Endothelial cell of umbilical vein (primary cell): Measurements from ENCODE around the gene OTOP2. TPM values are rescaled to one million over a fixed set of nuclear protein-coding genes. Genes with fewer than 3 reads are reported as not detected.

Experiments used
- BruUV-seq: library from RNA; stranded (reverse); fragments of 400-500 nt; replicated peaks from 2 replicates; lab custom pipeline; 2021; lab: Mats Ljungman, UMichigan
- CTCF ChIA-PET: fragments of 300-600, 350-600 bp; sonication (Branson Sonifier 250); formaldehyde crosslinking; loops from one replicate; lab custom pipeline; 2021; ENCODE audit warnings: antibody characterized with exemption, inconsistent platforms; lab: Charles Lee
- POLR2A ChIA-PET: fragments of 300-600, 350-600 bp; sonication (Branson Sonifier 250); formaldehyde crosslinking; loops from one replicate; lab custom pipeline; 2021; ENCODE audit warnings: antibody characterized with exemption, inconsistent platforms; lab: Charles Lee
- DNase-seq: peaks from one replicate; pipeline ENCODE4 v3.0.0-alpha.2; 2011; ENCODE audit warnings: low read depth, low spot score
- FAIRE-seq: peaks from 2 replicates; lab custom pipeline; 2011; peaks lifted over from hg19 to GRCh38; lab: Jason Lieb, UNC
- H2AFZ ChIP-seq: 2 replicates; pipeline ENCODE4 v1.6.0; 2012; ENCODE audit warnings: low read depth, low read length, control low read depth, inconsistent platforms
- H3K27ac ChIP-seq: 2 replicates; pipeline ENCODE4 v1.5.1; 2011; ENCODE audit warnings: low read depth, mild to moderate bottlenecking, control low read depth, low read length, moderate library complexity; ENCODE audit not compliant: insufficient read depth
- H3K27me3 ChIP-seq, 2 experiments: 2 replicates each; pipeline versions ENCODE4 v1.6.0 to v1.6.1; 2011; ENCODE audit warnings: low read length in 2 of 2, mixed read lengths in 1 of 2; ENCODE audit not compliant: control insufficient read depth in 2 of 2, insufficient read depth in 2 of 2
- H3K36me3 ChIP-seq, 2 experiments: 2 replicates in 1 of 2; 3 replicates in 1 of 2; pipeline ENCODE4 v1.5.1; 2011; ENCODE audit warnings: low read length in 2 of 2, mild to moderate bottlenecking in 1 of 2, moderate library complexity in 1 of 2; ENCODE audit not compliant: control insufficient read depth in 2 of 2, insufficient read depth in 2 of 2; ENCODE audit errors: extremely low read depth in 1 of 2
- H3K4me1 ChIP-seq: 3 replicates; pipeline ENCODE4 v1.5.1; 2011; ENCODE audit warnings: mild to moderate bottlenecking, low read length; ENCODE audit not compliant: control insufficient read depth, insufficient read depth; ENCODE audit errors: extremely low read depth
- H3K4me2 ChIP-seq: 2 replicates; pipeline ENCODE4 v1.6.1; 2011; ENCODE audit warnings: low read length, control low read depth, mixed read lengths; ENCODE audit not compliant: insufficient read depth
- H3K4me3 ChIP-seq, 3 experiments: fragments of 200-600 bp in 1 of 3; sonication (generic), shearing (Covaris generic) in 1 of 3; replicated peaks in 1 of 3; 2 replicates each; pipeline ENCODE4 v1.5.1; 2011 to 2016; ENCODE audit warnings: control low read depth in 3 of 3, low read length in 3 of 3, mild to moderate bottlenecking in 2 of 3, inconsistent platforms in 1 of 3, low read depth in 1 of 3, moderate library complexity in 1 of 3; ENCODE audit not compliant: insufficient read depth in 1 of 3
- H3K79me2 ChIP-seq: 2 replicates; pipeline ENCODE4 v1.6.0; 2012; ENCODE audit warnings: low read length, inconsistent platforms; ENCODE audit not compliant: control insufficient read depth, insufficient read depth
- H3K9ac ChIP-seq: replicated peaks from 2 replicates; pipeline ENCODE3; 2011; ENCODE audit warnings: low read length, control low read depth; ENCODE audit not compliant: insufficient read depth; ENCODE audit errors: extremely low read depth
- H3K9me1 ChIP-seq: replicated peaks from 3 replicates; pipeline ENCODE4 v1.6.0; 2011; ENCODE audit warnings: mild to moderate bottlenecking, low read length; ENCODE audit not compliant: control insufficient read depth, insufficient read depth; ENCODE audit errors: extremely low read depth
- H3K9me3 ChIP-seq: replicated peaks from 2 replicates; pipeline ENCODE4 v1.5.1; 2012; ENCODE audit warnings: low read length, inconsistent platforms; ENCODE audit not compliant: control insufficient read depth, insufficient read depth
- H4K20me1 ChIP-seq: replicated peaks from 2 replicates; pipeline ENCODE3; 2011; ENCODE audit warnings: mild to moderate bottlenecking, low read length; ENCODE audit not compliant: control insufficient read depth, insufficient read depth; ENCODE audit errors: extremely low read depth
- CTCF ChIP-seq, 2 donors: IDR thresholded peaks; 1 replicate in 1 of 2; 2 replicates in 1 of 2; pipeline ENCODE4 v1.5.1; 2011; ENCODE audit warnings: low read length in 2 of 2, mild to moderate bottlenecking in 2 of 2, moderate library complexity in 2 of 2, control low read depth in 1 of 2, inconsistent platforms in 1 of 2, low read depth in 1 of 2; ENCODE audit not compliant: insufficient read depth in 1 of 2; ENCODE audit errors: extremely low read depth in 1 of 2
- EZH2 ChIP-seq: IDR thresholded peaks from 2 replicates; pipeline ENCODE4 v1.6.1; 2012; ENCODE audit warnings: borderline replicate concordance, low read depth, mild to moderate bottlenecking, moderate library complexity, low read length, inconsistent platforms; ENCODE audit not compliant: severe bottlenecking
- FOS ChIP-seq: IDR thresholded peaks from 2 replicates; pipeline ENCODE4 v1.6.1; 2011; ENCODE audit warnings: mild to moderate bottlenecking, low read length, moderate library complexity, borderline replicate concordance; ENCODE audit not compliant: insufficient read depth
- GATA2 ChIP-seq: IDR thresholded peaks from 2 replicates; pipeline ENCODE4 v1.7.0; 2011; ENCODE audit warnings: low read depth, mild to moderate bottlenecking, moderate library complexity, mixed read lengths, low read length; ENCODE audit not compliant: insufficient read length, insufficient read depth
- JUN ChIP-seq: IDR thresholded peaks from 2 replicates; pipeline ENCODE4 v1.6.1; 2011; ENCODE audit warnings: borderline replicate concordance, low read depth; ENCODE audit not compliant: insufficient read length, insufficient read depth
- MYC ChIP-seq: IDR thresholded peaks from one replicate; pipeline ENCODE4 v1.6.1; 2011; ENCODE audit warnings: mild to moderate bottlenecking, low read depth, low read length
- POLR2A ChIP-seq: IDR thresholded peaks from 2 replicates; pipeline ENCODE4 v1.6.1; 2012; ENCODE audit warnings: low read depth, mild to moderate bottlenecking, control low read depth, low read length
- POLR2AphosphoS5 ChIP-seq: IDR thresholded peaks from 2 replicates; pipeline ENCODE4 v1.6.1; 2012; ENCODE audit warnings: low read depth, mild to moderate bottlenecking, control low read depth, low read length, moderate library complexity; ENCODE audit not compliant: insufficient read depth
- dilution Hi-C: fragments of 300-500 bp; cut with MboI; formaldehyde crosslinking; loops from one replicate; pipeline ENCODE4 v1.15.0; 2019; ENCODE audit warnings: low sequenced_read_pairs; ENCODE audit not compliant: extremely low pct_ligation_motif_present
- intact Hi-C: fragments of 100-400 bp; cut with micrococcal nuclease; formaldehyde crosslinking; loops from one replicate; pipeline ENCODE4 v1.10.0; 2022
- polyA plus RNA-seq, 4 experiments: library from polyadenylated mRNA; depleted of rRNA in 3 of 4; stranded (reverse) in 3 of 4; unstranded in 1 of 4; fragments of >200 nt; gene quantifications; 2 replicates each; pipeline versions ENCODE4 v1.2.1 to v1.2.3, GENCODE V29; 2011 to 2012; ENCODE audit warnings: missing spikeins in 1 of 4
- total RNA-seq: library from RNA; stranded (reverse); gene quantifications from 2 replicates; pipeline ENCODE4 v1.2.3, GENCODE V29; 2021
- TF ChIP-seq, protein P1 (sequence below): IDR thresholded peaks from 2 replicates; pipeline ENCODE4 v1.6.1; 2011; ENCODE audit not compliant: insufficient read depth, insufficient read length

OTOP2 gene
- total and polyA plus RNA-seq, 2 donors (not counting 3 experiments of a cell fraction or from before 2014, with no cell fraction given) = not detected

GRCh38 chr17:74946641-74947040, 22.6 kb downstream of the OTOP2 start:
- no peak for FAIRE-seq
- BruUV-seq = no TSS peak

More at GRCh38 chr17:74946641-74947040, 22.6 kb downstream of the OTOP2 start:
- dilution Hi-C loops (no loop called here), intact Hi-C loops (no loop called here)
- H3K4me2 ChIP-seq = no peak overlapping the region
- TF ChIP-seq POLR2AphosphoS5 (no peak), JUN (no peak), EZH2 (no peak), POLR2A (no peak), MYC (no peak), CTCF (IDR thresholded peaks at IDR 0.05; ENCODE audit: extremely low read depth in 1 of 2, insufficient read depth in 1 of 2, low read depth in 1 of 2, low read length in 2 of 2) (no peak), FOS (no peak), GATA2 (no peak)
- TF ChIP-seq, protein P1, sequence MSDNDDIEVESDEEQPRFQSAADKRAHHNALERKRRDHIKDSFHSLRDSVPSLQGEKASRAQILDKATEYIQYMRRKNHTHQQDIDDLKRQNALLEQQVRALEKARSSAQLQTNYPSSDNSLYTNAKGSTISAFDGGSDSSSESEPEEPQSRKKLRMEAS = no peak
- no peak overlapping the region for H2AFZ ChIP-seq
- H3K9me3 ChIP-seq = no peaks in the 10 kb centered on the region
- no peak overlapping the region for H3K4me3 ChIP-seq
- no peaks in the 10 kb centered on the region for H3K9me1 ChIP-seq
- no peak overlapping the region for H3K9ac ChIP-seq
- no peaks in the 10 kb centered on the region for H3K4me1 ChIP-seq
- H3K36me3 ChIP-seq = no peaks in the 10 kb centered on the region
- H4K20me1 ChIP-seq = no peaks in the 10 kb centered on the region
- no peaks in the 10 kb centered on the region for H3K79me2 ChIP-seq
- peaks cover 0 to 2% of the 10 kb centered on the region in 2 experiments for H3K27me3 ChIP-seq
- DNase-seq = no peak
- ChIA-PET POLR2A (no interaction called here), CTCF (interaction anchor here (1.0 kb wide), 1 partner anchor 23 kb away, joined by 3 read pairs; the partner anchor contains the start of gene OTOP2)
- no peak overlapping the region for H3K27ac ChIP-seq
